Endothelial cell (in vitro differentiated cells): ENCODE measurements around the gene ATP5F1B. TPM values are rescaled to one million over a fixed set of nuclear protein-coding genes. Genes with fewer than 3 reads are reported as not detected.

ENCODE experiments used
- DNase-seq: peaks from one replicate; pipeline ENCODE4 v3.0.0; 2021; ENCODE audit warnings: low spot score
- H3K27ac Mint-ChIP-seq: one replicate; pipeline ENCODE4 v1.8.0; 2021; ENCODE audit warnings: mixed read lengths, inconsistent platforms; ENCODE audit not compliant: unreplicated experiment
- H3K27me3 Mint-ChIP-seq: one replicate; pipeline ENCODE4 v1.8.0; 2021; ENCODE audit warnings: mild to moderate bottlenecking, moderate library complexity, mixed read lengths, inconsistent platforms; ENCODE audit not compliant: unreplicated experiment
- H3K36me3 Mint-ChIP-seq: one replicate; pipeline ENCODE4 v1.8.0; 2021; ENCODE audit warnings: mild to moderate bottlenecking, low read depth, mixed read lengths, inconsistent platforms; ENCODE audit not compliant: unreplicated experiment
- H3K4me1 Mint-ChIP-seq: one replicate; pipeline ENCODE4 v1.8.0; 2021; ENCODE audit warnings: mild to moderate bottlenecking, mixed read lengths, inconsistent platforms; ENCODE audit not compliant: unreplicated experiment
- H3K4me3 Mint-ChIP-seq: one replicate; pipeline ENCODE4 v1.8.0; 2021; ENCODE audit warnings: mild to moderate bottlenecking, mixed read lengths, inconsistent platforms; ENCODE audit not compliant: unreplicated experiment
- H3K9me3 Mint-ChIP-seq: one replicate; pipeline ENCODE4 v1.8.0; 2021; ENCODE audit warnings: mixed read lengths, inconsistent platforms; ENCODE audit not compliant: unreplicated experiment
- total RNA-seq: library from RNA; stranded (reverse); fragmentation: NEBNext Ultra II Directional; extraction: Animal tissue kit (Norgen Biotek cat#: 25700); gene quantifications from one replicate; pipeline ENCODE4 v1.2.1, GENCODE V29; 2021; ENCODE audit not compliant: unreplicated experiment
- TF ChIP-seq, protein P1 (sequence below): fragments of 200-600 bp; sonication (generic); IDR thresholded peaks from one replicate; pipeline ENCODE4 v1.5.0; 2021; ENCODE audit warnings: antibody characterized with exemption; ENCODE audit not compliant: unreplicated experiment

Gene ATP5F1B
- total RNA-seq, 1 donor from 2014 or later: 519 TPM

DNA sequence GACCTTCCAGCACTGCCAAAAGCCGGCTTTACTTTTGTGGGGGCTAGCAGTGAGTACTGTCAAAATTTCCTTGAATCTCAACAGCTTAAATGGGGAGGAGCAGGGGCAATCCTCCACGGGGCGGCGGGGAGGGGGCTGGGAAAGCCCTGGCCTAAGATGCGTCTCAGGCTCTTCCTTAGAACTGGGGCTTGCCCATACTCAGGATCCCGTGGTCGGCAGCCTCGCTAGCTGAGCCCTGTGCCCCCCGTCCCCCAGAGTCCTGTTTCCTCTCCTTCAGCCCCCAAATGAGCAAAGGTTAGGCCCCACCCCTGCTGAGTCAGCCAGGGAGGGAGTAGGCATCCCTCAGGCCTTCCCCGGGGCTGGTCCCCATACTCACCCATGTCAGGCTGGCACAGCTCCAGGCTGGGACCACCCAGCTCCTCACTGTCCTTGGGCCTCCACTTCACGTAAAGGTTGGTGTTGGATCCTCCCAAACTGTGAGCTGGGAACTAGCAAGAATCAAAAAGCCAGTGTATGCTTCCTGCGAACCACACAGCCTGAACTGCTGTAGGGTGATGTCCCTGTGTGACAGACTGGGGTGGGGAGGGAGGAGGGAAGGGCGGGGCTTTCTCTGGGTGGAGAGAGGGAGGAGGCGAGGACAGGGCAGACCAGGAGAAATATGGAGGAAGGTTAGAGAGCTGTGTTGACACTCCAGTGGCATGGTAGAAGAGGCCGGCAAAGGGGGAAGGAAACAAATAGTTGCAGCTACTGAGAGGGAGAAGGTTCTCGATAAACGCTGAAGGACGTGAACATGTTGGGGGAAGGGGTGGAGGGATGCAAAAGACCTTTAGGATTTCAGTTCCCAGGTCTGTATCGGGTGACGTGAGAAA is 9.7 kb downstream of the ATP5F1B start:
- peak overlapping the region; percentile 94 for H3K4me3 Mint-ChIP-seq
- TF ChIP-seq, protein P1, sequence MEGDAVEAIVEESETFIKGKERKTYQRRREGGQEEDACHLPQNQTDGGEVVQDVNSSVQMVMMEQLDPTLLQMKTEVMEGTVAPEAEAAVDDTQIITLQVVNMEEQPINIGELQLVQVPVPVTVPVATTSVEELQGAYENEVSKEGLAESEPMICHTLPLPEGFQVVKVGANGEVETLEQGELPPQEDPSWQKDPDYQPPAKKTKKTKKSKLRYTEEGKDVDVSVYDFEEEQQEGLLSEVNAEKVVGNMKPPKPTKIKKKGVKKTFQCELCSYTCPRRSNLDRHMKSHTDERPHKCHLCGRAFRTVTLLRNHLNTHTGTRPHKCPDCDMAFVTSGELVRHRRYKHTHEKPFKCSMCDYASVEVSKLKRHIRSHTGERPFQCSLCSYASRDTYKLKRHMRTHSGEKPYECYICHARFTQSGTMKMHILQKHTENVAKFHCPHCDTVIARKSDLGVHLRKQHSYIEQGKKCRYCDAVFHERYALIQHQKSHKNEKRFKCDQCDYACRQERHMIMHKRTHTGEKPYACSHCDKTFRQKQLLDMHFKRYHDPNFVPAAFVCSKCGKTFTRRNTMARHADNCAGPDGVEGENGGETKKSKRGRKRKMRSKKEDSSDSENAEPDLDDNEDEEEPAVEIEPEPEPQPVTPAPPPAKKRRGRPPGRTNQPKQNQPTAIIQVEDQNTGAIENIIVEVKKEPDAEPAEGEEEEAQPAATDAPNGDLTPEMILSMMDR: no peak
- DNase-seq: peak; percentile 61
- peak overlapping the region; percentile 92 for H3K27ac Mint-ChIP-seq
- no peaks in the 10 kb centered on the region for H3K9me3 Mint-ChIP-seq
- peaks cover 45% of the 10 kb centered on the region for H3K4me1 Mint-ChIP-seq
- H3K27me3 Mint-ChIP-seq: peaks cover 15% of the 10 kb centered on the region
- peaks cover 23% of the 10 kb centered on the region for H3K36me3 Mint-ChIP-seq

DNA sequence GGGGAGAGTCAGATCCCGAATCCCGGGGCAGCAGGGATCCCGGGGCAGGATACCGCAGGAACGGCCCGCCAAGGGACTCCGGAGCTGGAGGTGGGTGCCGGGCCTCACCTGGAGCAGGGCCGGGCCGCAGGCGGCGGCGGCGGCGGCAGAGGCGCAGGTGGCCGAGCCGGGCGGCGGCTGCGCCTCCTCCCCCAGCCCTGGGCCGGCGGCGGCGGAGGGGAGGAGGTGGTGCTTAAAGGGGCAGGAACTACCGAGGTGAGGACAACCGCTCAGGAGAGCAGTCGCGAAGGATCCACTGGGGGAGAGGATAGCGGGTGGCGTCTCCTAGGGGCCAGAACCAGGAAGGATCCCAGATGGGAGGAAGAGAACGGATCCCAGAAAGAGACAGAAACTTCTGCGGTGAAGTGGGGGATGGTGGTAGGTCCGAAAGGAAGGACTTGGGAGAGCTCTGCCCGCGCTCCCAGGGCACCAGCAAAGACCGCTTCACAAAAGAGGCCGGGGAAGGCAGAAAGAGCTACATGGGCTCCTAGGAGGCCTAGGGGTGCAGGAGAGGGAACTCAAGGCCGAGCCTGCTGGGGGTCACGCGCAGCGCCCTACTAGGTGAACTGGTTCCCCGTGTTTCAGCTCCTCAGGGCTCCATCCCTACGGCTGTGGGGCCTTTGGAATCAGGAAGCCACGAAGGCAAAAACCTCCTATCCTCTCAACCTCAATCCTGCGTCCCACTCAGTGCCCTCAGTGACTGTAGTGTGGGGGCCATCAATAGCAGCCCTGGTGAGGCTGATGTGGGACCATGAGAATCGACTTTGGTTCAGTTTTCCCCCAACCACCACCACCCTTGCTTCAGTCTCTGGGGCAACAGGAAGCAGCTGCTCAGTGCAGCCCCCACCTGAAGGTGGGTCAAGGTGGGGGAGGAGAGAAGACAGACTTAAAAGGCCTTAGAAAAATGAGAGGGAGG is 10.7 kb downstream of the ATP5F1B start:
- Mint-ChIP-seq H3K9me3 (no peaks in the 10 kb centered on the region), H3K4me1 (peaks cover 52% of the 10 kb centered on the region), H3K27me3 (peaks cover 12% of the 10 kb centered on the region), H3K4me3 (peak overlapping the region; percentile 98), H3K27ac (peak overlapping the region; percentile 83), H3K36me3 (peaks cover 18% of the 10 kb centered on the region)
- DNase-seq: peak; percentile 53
- TF ChIP-seq, protein P1: no peak

DNA sequence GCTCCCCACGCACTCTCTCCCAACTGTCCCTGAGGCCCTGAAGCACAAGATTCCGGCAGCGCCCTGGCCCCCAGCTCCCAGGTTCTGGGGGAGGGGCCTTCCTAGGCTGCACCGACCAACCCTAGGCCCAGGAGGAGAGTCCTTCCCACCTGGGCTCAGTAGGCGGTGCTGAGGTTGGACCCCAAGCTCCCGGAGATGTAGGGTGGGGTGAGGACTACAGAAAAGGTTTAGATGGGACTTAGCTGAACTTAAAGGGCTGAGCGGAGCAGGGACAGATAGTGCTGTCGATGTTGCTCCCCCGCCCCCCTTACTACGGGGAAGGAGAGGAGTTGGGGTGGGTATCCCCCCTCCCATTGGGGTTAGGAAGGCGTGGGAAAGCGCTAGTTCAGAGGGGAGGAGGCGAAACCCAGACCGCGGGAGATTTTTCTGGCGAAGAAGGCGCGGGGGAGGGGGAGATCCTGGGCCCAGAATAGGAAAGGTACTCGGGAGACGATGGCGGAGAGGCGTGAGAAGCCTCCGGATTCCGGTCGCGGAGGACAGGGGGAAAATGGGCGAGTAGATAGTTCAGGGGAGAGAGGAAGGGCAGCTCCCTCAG is 11.4 kb downstream of the ATP5F1B start:
- H3K27me3 Mint-ChIP-seq: peaks cover 13% of the 10 kb centered on the region
- H3K36me3 Mint-ChIP-seq: peaks cover 14% of the 10 kb centered on the region
- peak; percentile 31 for DNase-seq
- peak overlapping the region; percentile 98 for H3K4me3 Mint-ChIP-seq
- TF ChIP-seq, protein P1: no peak
- H3K9me3 Mint-ChIP-seq: no peaks in the 10 kb centered on the region
- peak overlapping the region; percentile 74 for H3K27ac Mint-ChIP-seq
- H3K4me1 Mint-ChIP-seq: peaks cover 53% of the 10 kb centered on the region

DNA sequence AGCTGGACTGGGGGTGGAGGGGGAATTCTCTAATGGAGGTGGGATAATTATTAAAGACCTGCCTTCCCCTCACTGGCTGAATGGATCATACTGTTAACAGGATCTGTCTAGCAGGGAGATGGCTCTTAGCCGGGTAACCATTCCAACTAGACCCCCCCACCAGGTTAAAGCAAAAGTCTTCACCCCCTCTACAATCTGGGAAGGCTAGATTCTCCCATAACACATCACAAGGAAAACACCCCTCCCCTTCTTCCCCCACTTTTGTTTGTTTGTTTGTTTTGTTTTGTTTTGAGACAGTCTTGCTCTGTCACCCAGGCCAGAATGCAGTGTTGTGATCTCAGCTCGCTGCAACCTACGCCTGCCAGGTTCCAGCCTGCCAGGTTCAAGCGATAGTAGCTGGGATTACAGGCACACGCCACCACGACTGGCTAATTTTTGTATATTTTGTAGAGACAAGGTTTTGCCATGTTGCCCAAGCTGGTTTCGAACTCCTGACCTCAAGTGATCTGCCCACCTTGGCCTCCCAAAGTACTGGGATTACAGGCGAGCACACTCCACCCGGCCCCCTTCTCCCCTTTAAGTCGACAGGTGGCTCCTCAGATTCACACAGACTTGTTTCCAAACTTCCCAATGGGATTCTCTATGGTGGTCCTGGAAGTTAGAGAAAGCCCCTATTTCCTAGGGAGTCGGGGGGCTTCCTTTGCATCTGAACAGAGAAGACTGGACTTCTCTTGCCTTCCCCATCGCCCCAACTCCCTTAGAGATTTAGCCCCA is 12.1 kb downstream of the ATP5F1B start:
- Mint-ChIP-seq H3K27me3 (peaks cover 16% of the 10 kb centered on the region), H3K36me3 (peaks cover 10% of the 10 kb centered on the region), H3K4me3 (peak overlapping the region; percentile 98), H3K27ac (peak overlapping the region; percentile 38), H3K4me1 (peaks cover 55% of the 10 kb centered on the region), H3K9me3 (no peaks in the 10 kb centered on the region)
- DNase-seq: no peak
- TF ChIP-seq, protein P1: no peak
